GM12878 (cell line): ENCODE data around the gene HNRNPAB. TPM values are rescaled to one million over a fixed set of nuclear protein-coding genes. Genes with fewer than 3 reads are reported as not detected.
A peak's percentile ranks its signal among the peaks of the same experiment; 100 is the strongest.

Source experiments
- ATAC-seq: fragments of 200-7000 bp; cut with Tn5 transposase; 3 replicates; pipeline ENCODE4 v1.9.1; 2020; ENCODE audit warnings: mild to moderate bottlenecking, moderate library complexity
- BruUV-seq: library from RNA; stranded (reverse); fragments of 400-500 nt; replicated peaks from 2 replicates; lab custom pipeline; 2021; lab: Mats Ljungman, UMichigan
- CTCF ChIA-PET: fragments of 300-600 bp; sonication (Branson Sonifier 250); formaldehyde crosslinking; extraction: SDS; loops from one replicate; lab custom pipeline; 2021; ENCODE audit warnings: inconsistent platforms; lab: Yijun Ruan, JAX
- POLR2A ChIA-PET: fragments of 350-600 bp; formaldehyde crosslinking; extraction: SDS; loops from one replicate; lab custom pipeline; 2021; ENCODE audit warnings: inconsistent platforms; lab: Charles Lee
- RAD21 ChIA-PET: fragments of 300-600 bp; sonication (Branson Sonifier 250); formaldehyde crosslinking; loops from one replicate; lab custom pipeline; 2023; ENCODE audit warnings: antibody characterized with exemption; ENCODE audit not compliant: unreplicated experiment; lab: Charles Lee
- SMC1A ChIA-PET: fragments of 300-600 bp; sonication (Branson Sonifier 250); formaldehyde crosslinking; loops from one replicate; lab custom pipeline; 2023; ENCODE audit not compliant: unreplicated experiment, uncharacterized antibody; lab: Charles Lee
- DNase-seq: peaks from one replicate; pipeline ENCODE4 v3.0.0-alpha.2; 2011; ENCODE audit warnings: low read depth, low spot score
- FAIRE-seq: peaks from 3 replicates; lab custom pipeline; 2011; peaks lifted over from hg19 to GRCh38; lab: Jason Lieb, UNC
- H2AFZ ChIP-seq: 2 replicates; pipeline ENCODE4 v1.6.0; 2011; ENCODE audit warnings: low read depth, low read length, control low read depth; ENCODE audit not compliant: control insufficient read depth
- H3K27ac ChIP-seq: 2 replicates; pipeline ENCODE4 v1.5.1; 2011; ENCODE audit warnings: control low read depth; ENCODE audit not compliant: control insufficient read depth, insufficient read depth
- H3K27me3 ChIP-seq, 2 experiments: replicated peaks in 1 of 2; 2 replicates each; pipeline versions ENCODE4 v1.6.0 to v1.6.1; 2011; ENCODE audit warnings: low read length in 1 of 2; ENCODE audit not compliant: control insufficient read depth in 2 of 2, insufficient read depth in 2 of 2
- H3K36me3 ChIP-seq, 2 experiments: 2 replicates each; pipeline ENCODE4 v1.5.1; 2011; ENCODE audit warnings: low read length in 1 of 2; ENCODE audit not compliant: control insufficient read depth in 2 of 2, insufficient read depth in 2 of 2
- H3K4me1 ChIP-seq: 2 replicates; pipeline ENCODE4 v1.6.1; 2011; ENCODE audit warnings: mild to moderate bottlenecking, low read length, moderate library complexity, mixed read lengths; ENCODE audit not compliant: control insufficient read depth, insufficient read depth
- H3K4me2 ChIP-seq: 2 replicates; pipeline ENCODE4 v1.6.0; 2011; ENCODE audit warnings: control low read depth; ENCODE audit not compliant: control insufficient read depth, insufficient read depth
- H3K4me3 ChIP-seq: fragments of 200-600 bp; sonication (generic); 2 replicates; pipeline ENCODE4 v1.5.1; 2016
- H3K79me2 ChIP-seq: 2 replicates; pipeline ENCODE4 v1.6.0; 2011; ENCODE audit warnings: low read length; ENCODE audit not compliant: control insufficient read depth, insufficient read depth
- H3K9ac ChIP-seq: 2 replicates; pipeline ENCODE4 v1.8.0; 2011; ENCODE audit warnings: low read length, control low read depth, mixed read lengths; ENCODE audit not compliant: control insufficient read depth, insufficient read depth
- H3K9me3 ChIP-seq: replicated peaks from 3 replicates; pipeline ENCODE4 v1.5.1; 2011; ENCODE audit warnings: mild to moderate bottlenecking, low read length; ENCODE audit not compliant: control insufficient read depth, insufficient read depth
- H4K20me1 ChIP-seq: 2 replicates; pipeline ENCODE4 v1.6.0; 2011; ENCODE audit not compliant: control insufficient read depth, insufficient read depth
- GATAD2B ChIP-seq: fragments of 450-650 bp; conservative IDR thresholded peaks from 2 replicates; pipeline ENCODE4 v1.6.1; 2017; ENCODE audit warnings: low read depth, mild to moderate bottlenecking, moderate library complexity
- MTA2 ChIP-seq: fragments of 450-650 bp; IDR thresholded peaks from 2 replicates; pipeline ENCODE4 v1.6.1; 2016; ENCODE audit warnings: low read depth, mild to moderate bottlenecking, moderate library complexity
- NFXL1 ChIP-seq: fragments of 450-650 bp; IDR thresholded peaks from 2 replicates; pipeline ENCODE4 v1.6.1; 2017; ENCODE audit warnings: antibody characterized with exemption, mild to moderate bottlenecking, borderline replicate concordance
- PAX5 ChIP-seq: IDR thresholded peaks from 2 replicates; pipeline ENCODE4 v1.6.1; 2011; ENCODE audit warnings: low read depth, low read length, borderline replicate concordance
- SMAD1 ChIP-seq: fragments of 450-650 bp; IDR thresholded peaks from 2 replicates; pipeline ENCODE4 v1.6.1; 2018; ENCODE audit warnings: mild to moderate bottlenecking, low read depth; ENCODE audit not compliant: partially characterized antibody
- SMAD5 ChIP-seq: IDR thresholded peaks from 2 replicates; pipeline ENCODE4 v1.6.1; 2016; ENCODE audit warnings: antibody characterized with exemption, low read depth
- SMC3 ChIP-seq: IDR thresholded peaks from 2 replicates; pipeline ENCODE4 v1.6.1; 2011; ENCODE audit warnings: low read length, improper control_type of control experiment, borderline replicate concordance
- ZBTB40 ChIP-seq: fragments of 450-650 bp; IDR thresholded peaks from 2 replicates; pipeline ENCODE4 v1.6.1; 2016; ENCODE audit warnings: mild to moderate bottlenecking, moderate library complexity, borderline replicate concordance
- ZSCAN29 ChIP-seq: fragments of 450-650 bp; IDR thresholded peaks from 2 replicates; pipeline ENCODE4 v1.6.1; 2017; ENCODE audit warnings: mild to moderate bottlenecking, moderate library complexity
- WGBS: methylation state at CpG from one replicate; pipeline ENCODE4 v1.1.6; 2016; ENCODE audit warnings: low lambda C conversion rate; ENCODE audit not compliant: insufficient replicate concordance, insufficient coverage; ENCODE audit errors: missing lambda C conversion rate; 5-methylcytosine and 5-hydroxymethylcytosine counted together
- in situ Hi-C: fragments of 300-500 bp; cut with MboI; formaldehyde crosslinking; loops from 9 replicates; pipeline ENCODE4 v1.14.3; 2018; ENCODE audit warnings: mixed read lengths
- intact Hi-C: fragments of 100-400 bp; cut with micrococcal nuclease; formaldehyde crosslinking; loops from one replicate; pipeline ENCODE4 v1.14.2; 2022; ENCODE audit not compliant: unreplicated experiment
- polyA plus RNA-seq, 11 experiments: library from polyadenylated mRNA; depleted of rRNA in 4 of 11; unstranded in 6 of 11; stranded (reverse) in 5 of 11; fragments of >200 nt; fragmentation: Nextera tagmentation in 4 of 11; fragmentation: Illumina TruSeq in 1 of 11; extraction: Ambion mirVana in 4 of 11; extraction: Trizol in 1 of 11; gene quantifications; 1 replicate in 1 of 11; 2 replicates in 10 of 11; pipeline versions ENCODE4 v1.2.1 to v1.2.3, GENCODE V29; 2011 to 2016; ENCODE audit warnings: inconsistent platforms in 2 of 11, missing spikeins in 2 of 11, low read depth in 1 of 11
- total RNA-seq, 4 experiments: library from RNA; depleted of rRNA in 3 of 4; stranded (reverse); fragments of >200 nt in 3 of 4; fragmentation: Illumina TruSeq in 1 of 4; extraction: Trizol in 1 of 4; gene quantifications; 2 replicates each; pipeline versions ENCODE4 v1.2.1 to v1.2.3, GENCODE V29; 2013 to 2021

Gene HNRNPAB
- total and polyA plus RNA-seq, 10 of the 15 experiments (the other 5 are each of a cell fraction or from before 2014, with no cell fraction given), result 42.3 to 330 (median 230) TPM

DNA sequence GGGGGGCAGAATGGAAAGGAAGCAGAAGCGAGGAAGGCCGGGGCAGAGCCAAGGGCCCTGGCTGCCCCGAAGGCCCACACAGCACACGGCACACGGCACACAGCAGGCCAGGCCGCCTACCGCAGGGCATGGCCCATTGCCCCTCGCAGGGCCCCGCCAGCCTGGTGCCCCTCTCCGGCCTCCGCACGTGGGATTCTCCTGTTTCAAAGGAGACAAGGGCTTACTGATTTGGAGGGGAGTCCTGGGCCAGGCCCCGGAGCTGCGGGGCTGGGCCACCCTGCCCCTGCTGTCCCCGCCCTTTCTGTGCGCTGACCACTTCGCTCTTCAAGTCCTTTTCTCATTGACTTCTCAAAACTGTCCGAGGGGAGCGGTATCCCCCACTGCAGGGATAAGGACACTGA is 36.0 kb downstream of the HNRNPAB start:
- CTCF ChIA-PET, result no interaction called here
- no peak for TF ChIP-seq NFXL1
- TF ChIP-seq MTA2, result no peak
- TF ChIP-seq SMAD1, result no peak
- TF ChIP-seq GATAD2B, result no peak
- no peak for TF ChIP-seq ZSCAN29
- no peak for TF ChIP-seq SMAD5
- no peak for TF ChIP-seq SMC3
- TF ChIP-seq ZBTB40, result no peak
- TF ChIP-seq PAX5, result no peak
- TF ChIP-seq, all 136 proteins: peak for 0
- 40% methylated on average over 19 of the region's 19 CpGs for WGBS
- peaks cover 47% of the 10 kb centered on the region for H3K4me1 ChIP-seq
- no peaks in the 10 kb centered on the region for H4K20me1 ChIP-seq
- H3K4me2 ChIP-seq, result peak overlapping the region; percentile 59
- DNase-seq (no peak), ATAC-seq (no peak), FAIRE-seq (no peak)
- POLR2A ChIA-PET, result interaction anchor here (0.6 kb wide), 1 partner anchor 1249 kb away, joined by 5 read pairs; no protein-coding TSS in a partner anchor
- H3K9me3 ChIP-seq, result no peaks in the 10 kb centered on the region
- in situ Hi-C loops (no loop called here), intact Hi-C loops (no loop called here)
- H3K4me3 ChIP-seq, result no peak overlapping the region
- H3K9ac ChIP-seq, result no peak overlapping the region
- SMC1A ChIA-PET, result no interaction called here
- H2AFZ ChIP-seq, result peak overlapping the region; percentile 37
- RAD21 ChIA-PET, result no interaction called here
- H3K27me3 ChIP-seq, result no peaks in the 10 kb centered on the region
- H3K79me2 ChIP-seq, result no peaks in the 10 kb centered on the region
- H3K36me3 ChIP-seq, result no peaks in the 10 kb centered on the region
- 0 out of 2 replicates have a peak overlapping the region, but pooled peaks have one; percentile 61 for H3K27ac ChIP-seq
- no TSS peak for BruUV-seq
